ENCODE results near the gene LRRTM4.
"Not testable (repeated sequence)": the region's sequence is repeated elsewhere in the genome, so short reads cannot be mapped to it uniquely, and the experiment has no call there.

Gene LRRTM4

GRCh38 chr2:77161009-77161408 is 361.2 kb downstream of the LRRTM4 start:
- no peak for TF ChIP-seq CTCF (IDR thresholded peaks at IDR 0.05; ENCODE audit: extremely low read depth, missing control alignments)
- DNase-seq (ENCODE audit: low spot score): no peak

- no peak for DNase-seq (ENCODE audit: low spot score)
- TF ChIP-seq CTCF (IDR thresholded peaks at IDR 0.05; ENCODE audit: extremely low read depth, missing control alignments): no peak
These were observed 365.6 kb downstream of the LRRTM4 start for GRCh38 chr2:77156599-77156998.

DNA sequence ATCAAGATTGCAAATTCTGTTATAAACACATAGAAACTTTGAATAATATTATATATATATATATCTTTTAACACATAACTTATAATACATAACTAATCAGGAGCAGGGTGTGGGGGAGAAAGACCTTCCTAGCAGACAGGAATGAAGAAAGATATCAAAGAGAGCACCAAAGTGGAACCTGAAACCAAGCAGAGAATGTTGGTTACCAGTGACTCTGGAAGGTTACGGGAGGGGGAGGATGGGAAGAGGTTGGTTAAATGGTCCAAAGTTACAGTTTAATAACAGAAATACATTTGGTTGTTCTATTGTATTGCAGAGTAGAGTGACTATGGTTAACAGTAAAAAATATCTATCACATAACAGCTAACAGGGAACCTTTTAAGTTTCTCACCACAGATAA is 366.7 kb downstream of the LRRTM4 start:
- no peak for DNase-seq (ENCODE audit: low spot score)
- no peak for TF ChIP-seq CTCF (IDR thresholded peaks at IDR 0.05; ENCODE audit: extremely low read depth, missing control alignments)

GRCh38 chr2:77149565-77149964 is 372.6 kb downstream of the LRRTM4 start:
- no peak for DNase-seq (ENCODE audit: low spot score)
- TF ChIP-seq CTCF (IDR thresholded peaks at IDR 0.05; ENCODE audit: extremely low read depth, missing control alignments): no peak

GRCh38 chr2:77147153-77147552 is 375.0 kb downstream of the LRRTM4 start:
- TF ChIP-seq CTCF (IDR thresholded peaks at IDR 0.05; ENCODE audit: extremely low read depth, missing control alignments): no peak

GRCh38 chr2:77144772-77145171 is 377.4 kb downstream of the LRRTM4 start:
- TF ChIP-seq CTCF (IDR thresholded peaks at IDR 0.05; ENCODE audit: extremely low read depth, missing control alignments): no peak
- no peak for DNase-seq (ENCODE audit: low spot score)

More at GRCh38 chr2:77147153-77147552, 375.0 kb downstream of the LRRTM4 start:
- DNase-seq (ENCODE audit: low spot score): no peak

DNA sequence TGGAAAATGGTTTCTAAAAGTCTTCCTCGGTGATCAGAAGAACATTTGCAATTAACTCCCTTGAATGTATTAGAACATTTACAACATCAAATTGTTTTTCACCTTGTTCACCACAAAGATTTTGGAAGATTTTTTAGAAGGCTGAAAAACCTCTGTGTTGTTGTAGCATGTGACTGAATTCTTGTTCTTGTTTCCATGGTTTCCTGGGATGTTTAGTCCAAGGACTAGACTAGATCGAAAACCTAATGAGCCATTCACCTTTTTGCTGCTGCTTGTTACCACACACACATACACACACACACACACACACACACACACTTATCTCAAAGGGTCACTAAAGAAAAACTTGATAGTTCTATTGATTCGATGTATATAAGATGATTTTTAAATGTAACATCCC is 380.0 kb downstream of the LRRTM4 start:
- no peak for TF ChIP-seq CTCF (IDR thresholded peaks at IDR 0.05; ENCODE audit: extremely low read depth, missing control alignments)
- DNase-seq (ENCODE audit: low spot score): no peak

DNA sequence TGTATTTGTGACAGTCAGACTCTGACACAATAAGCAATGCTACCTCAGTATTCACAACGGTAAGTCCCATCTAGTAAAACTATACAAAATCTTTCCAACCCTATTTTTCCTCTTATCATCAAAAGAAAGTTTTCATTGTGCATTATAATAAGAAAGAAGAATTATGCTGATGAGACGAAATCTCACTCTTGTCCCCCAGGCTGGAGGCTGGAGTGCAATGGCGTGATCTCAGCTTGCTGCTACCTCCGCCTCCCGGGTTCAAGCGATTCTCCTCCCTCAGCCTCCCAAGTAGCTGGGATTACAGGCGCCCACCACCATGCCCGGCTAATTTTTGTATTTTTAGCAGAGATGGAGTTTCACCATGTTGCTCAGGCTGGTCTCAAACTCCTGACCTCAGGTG is 393.7 kb downstream of the LRRTM4 start:
- not testable (repeated sequence) for DNase-seq (ENCODE audit: low spot score)
